ENCODE data around the gene THRSP. TPM values are rescaled to one million over a fixed set of nuclear protein-coding genes. Genes with fewer than 3 reads are reported as not detected.

Gene THRSP
- total RNA-seq, 1 donor from 2014 or later, result not detected

- TF ChIP-seq CTCF (IDR thresholded peaks at IDR 0.05), result no peak
- no peaks in the 10 kb centered on the region for H3K36me3 ChIP-seq
- no peaks in the 10 kb centered on the region for H3K9me3 ChIP-seq
- no peak overlapping the region for H3K27ac ChIP-seq
- ATAC-seq (no peak), DNase-seq (no peak)
- no peaks in the 10 kb centered on the region for H3K27me3 ChIP-seq (ENCODE audit: low read depth)
- intact Hi-C loops (cut with DNase I), result no loop called here
- peaks cover 51% of the 10 kb centered on the region for H3K4me1 ChIP-seq
- H3K4me3 ChIP-seq, result peak overlapping the region; percentile 96
These were observed 14.8 kb downstream of the THRSP start for GRCh38 chr11:78078218-78079167.

- TF ChIP-seq CTCF (IDR thresholded peaks at IDR 0.05), result no peak
- peak within 1 kb of the TSS; percentile 96 for H3K4me3 ChIP-seq
- intact Hi-C loops (cut with DNase I), result no loop called here
- ATAC-seq, result peak; percentile 96
- peaks cover 51% of the 10 kb centered on the region for H3K4me1 ChIP-seq
- peak within 1 kb of the TSS; percentile 88 for H3K27ac ChIP-seq
- peak; percentile 89 for DNase-seq
- H3K27me3 ChIP-seq (ENCODE audit: low read depth), result no peaks in the 10 kb centered on the region
- H3K9me3 ChIP-seq, result no peaks in the 10 kb centered on the region
- no peaks in the 10 kb centered on the region for H3K36me3 ChIP-seq
These were observed 15.8 kb downstream of the THRSP start, which contains the start of gene NDUFC2 for GRCh38 chr11:78079232-78080083. NDUFC2 (minus strand) TSS chr11:78079862; CDS start chr11:78079744, 118 bp downstream.

GRCh38 chr11:78080084-78080817 is 16.6 kb downstream of the THRSP start:
- Histone ChIP-seq H3K9me3 (no peaks in the 10 kb centered on the region), H3K27ac (peak overlapping the region; percentile 88), H3K4me1 (peaks cover 57% of the 10 kb centered on the region), H3K4me3 (peak overlapping the region; percentile 96), H3K27me3 (ENCODE audit: low read depth) (no peaks in the 10 kb centered on the region), H3K36me3 (no peaks in the 10 kb centered on the region)
- DNase-seq (no peak), ATAC-seq (no peak)
- intact Hi-C loops (cut with DNase I), result no loop called here
- TF ChIP-seq CTCF (IDR thresholded peaks at IDR 0.05), result no peak

- no peak for ATAC-seq
- Histone ChIP-seq H3K36me3 (no peaks in the 10 kb centered on the region), H3K4me1 (peaks cover 51% of the 10 kb centered on the region), H3K4me3 (no peak overlapping the region), H3K9me3 (no peaks in the 10 kb centered on the region), H3K27ac (peak overlapping the region; percentile 88), H3K27me3 (ENCODE audit: low read depth) (no peaks in the 10 kb centered on the region)
- DNase-seq, result no peak
- intact Hi-C loops (cut with DNase I), result no loop called here
- TF ChIP-seq CTCF (IDR thresholded peaks at IDR 0.05), result no peak
These were observed 17.3 kb downstream of the THRSP start for GRCh38 chr11:78080818-78081495.

Data from lower lobe of right lung (tissue), 2 donors.